HepG2 (cell line): Measurements from ENCODE around the gene KLHL40. TPM values are rescaled to one million over a fixed set of nuclear protein-coding genes. Genes with fewer than 3 reads are reported as not detected.
A peak's percentile ranks its signal among the peaks of the same experiment; 100 is the strongest.

Experiments used
- ARID5B ChIP-seq: IDR thresholded peaks from 2 replicates; pipeline ENCODE4 v1.4.0; 2020; ENCODE audit warnings: mild to moderate bottlenecking, missing genetic modification reagents
- CC2D1A ChIP-seq: sonication (generic); formaldehyde crosslinking; IDR thresholded peaks from 2 replicates; pipeline ENCODE4 v1.8.1; 2023; ENCODE audit warnings: mild to moderate bottlenecking, missing genetic modification reagents
- CCDC6 ChIP-seq: sonication (generic); formaldehyde crosslinking; IDR thresholded peaks from 2 replicates; pipeline ENCODE4 v1.8.1; 2022; ENCODE audit warnings: mild to moderate bottlenecking, missing genetic modification reagents, moderate library complexity
- FOXP1 ChIP-seq, 2 experiments: fragments of 450-650 bp in 1 of 2; IDR thresholded peaks; 2 replicates each; pipeline ENCODE4 v1.6.1; 2017 to 2018; ENCODE audit warnings: antibody characterized with exemption in 1 of 2
- HMGXB4 ChIP-seq, 2 experiments: sonication (generic) in 1 of 2; formaldehyde crosslinking in 1 of 2; IDR thresholded peaks; 2 replicates each; pipeline versions ENCODE4 v1.4.0 to v1.6.1; 2018 to 2020; ENCODE audit warnings: missing genetic modification reagents in 2 of 2, borderline replicate concordance in 1 of 2, low read depth in 1 of 2, mild to moderate bottlenecking in 1 of 2, missing biosample characterization in 1 of 2
- KLF15 ChIP-seq: sonication (generic); formaldehyde crosslinking; IDR thresholded peaks from 2 replicates; pipeline ENCODE4 v1.8.1; 2023; ENCODE audit warnings: borderline replicate concordance, mild to moderate bottlenecking, inconsistent platforms, missing genetic modification reagents, mixed read lengths
- MAZ ChIP-seq, 2 experiments: sonication (generic) in 1 of 2; formaldehyde crosslinking in 1 of 2; IDR thresholded peaks; 2 replicates each; pipeline versions ENCODE4 v1.5.0 to v1.6.1; 2012 to 2020; ENCODE audit warnings: low read depth in 2 of 2, mild to moderate bottlenecking in 2 of 2, borderline replicate concordance in 1 of 2, improper control_type of control experiment in 1 of 2, low read length in 1 of 2, missing genetic modification reagents in 1 of 2, moderate library complexity in 1 of 2
- NCOA1 ChIP-seq: sonication (generic); formaldehyde crosslinking; IDR thresholded peaks from 2 replicates; pipeline ENCODE4 v1.9.0; 2021; ENCODE audit warnings: missing genetic modification reagents
- NFKB2 ChIP-seq: sonication (generic); formaldehyde crosslinking; IDR thresholded peaks from 2 replicates; pipeline ENCODE4 v1.4.0; 2020; ENCODE audit warnings: missing genetic modification reagents, borderline replicate concordance
- NR2C2 ChIP-seq: sonication (generic); formaldehyde crosslinking; IDR thresholded peaks from 2 replicates; pipeline ENCODE4 v1.4.0; 2020; ENCODE audit warnings: missing genetic modification reagents, mild to moderate bottlenecking, moderate library complexity, borderline replicate concordance
- NR2F6 ChIP-seq, 2 experiments: IDR thresholded peaks; 2 replicates each; pipeline ENCODE4 v1.6.1; 2016; ENCODE audit warnings: antibody characterized with exemption in 1 of 2, mild to moderate bottlenecking in 1 of 2
- SAP130 ChIP-seq: IDR thresholded peaks from 2 replicates; pipeline ENCODE4 v1.6.1; 2016; ENCODE audit warnings: low read depth
- TAF15 ChIP-seq: fragments of 200-400 bp; formaldehyde crosslinking; IDR thresholded peaks from one replicate; pipeline ENCODE4 v1.6.1; 2018; ENCODE audit warnings: mild to moderate bottlenecking, low read depth, low read length; ENCODE audit not compliant: poor library complexity, severe bottlenecking
- TOPORS ChIP-seq: sonication (generic); formaldehyde crosslinking; IDR thresholded peaks from 2 replicates; pipeline ENCODE4 v1.8.0; 2023; ENCODE audit warnings: mild to moderate bottlenecking, missing genetic modification reagents
- YY1 ChIP-seq: IDR thresholded peaks from 2 replicates; pipeline ENCODE4 v1.6.1; 2011; ENCODE audit warnings: low read length, low read depth, moderate library complexity, mild to moderate bottlenecking; ENCODE audit not compliant: insufficient read depth, insufficient replicate concordance
- ZFP1 ChIP-seq: IDR thresholded peaks from 2 replicates; pipeline ENCODE4 v1.6.1; 2016
- ZNF124 ChIP-seq: sonication (generic); formaldehyde crosslinking; IDR thresholded peaks from 2 replicates; pipeline ENCODE4 v1.4.0; 2020; ENCODE audit warnings: missing genetic modification reagents
- ZNF232 ChIP-seq: sonication (generic); formaldehyde crosslinking; IDR thresholded peaks from 2 replicates; pipeline ENCODE4 v1.4.0; 2020; ENCODE audit warnings: missing genetic modification reagents, borderline replicate concordance
- ZNF276 ChIP-seq: sonication (generic); formaldehyde crosslinking; IDR thresholded peaks from 2 replicates; pipeline ENCODE4 v1.4.0; 2020; ENCODE audit warnings: mild to moderate bottlenecking, low read depth, missing genetic modification reagents
- ZNF530 ChIP-seq: sonication (generic); formaldehyde crosslinking; IDR thresholded peaks from 2 replicates; pipeline ENCODE4 v1.5.0; 2020; ENCODE audit warnings: low read depth, mild to moderate bottlenecking, missing genetic modification reagents
- ZNF547 ChIP-seq: sonication (generic); formaldehyde crosslinking; IDR thresholded peaks from 2 replicates; pipeline ENCODE4 v1.5.1; 2020; ENCODE audit warnings: mild to moderate bottlenecking, missing genetic modification reagents
- polyA plus RNA-seq, 8 experiments: library from polyadenylated mRNA; depleted of rRNA in 3 of 8; stranded (reverse) in 7 of 8; unstranded in 1 of 8; fragments of >200 nt; fragmentation: Illumina TruSeq in 4 of 8; extraction: Trizol in 4 of 8; gene quantifications; 2 replicates each; pipeline versions ENCODE4 v1.2.1 to v1.2.3, GENCODE V29; 2011 to 2016; ENCODE audit warnings: low read depth in 4 of 8, missing spikeins in 1 of 8, mixed read lengths in 1 of 8; ENCODE audit not compliant: insufficient read depth in 1 of 8
- total RNA-seq, 5 experiments: library from RNA; depleted of rRNA; stranded (reverse); fragments of >200 nt; fragmentation: Illumina TruSeq; extraction: Trizol; gene quantifications; 2 replicates each; pipeline ENCODE4 v1.2.3, GENCODE V29; 2016; ENCODE audit warnings: low read depth in 1 of 5

KLHL40 gene
- total and polyA plus RNA-seq, 2 of the 13 experiments (the other 11 are each of a cell fraction or from before 2014, with no cell fraction given): not detected

GRCh38 chr3:42654331-42655201, 30.8 kb upstream of the KLHL40 start (continued):
- TF ChIP-seq NCOA1 (CRISPR knock-in tag) (no peak), TOPORS (CRISPR knock-in tag) (no peak), KLF15 (no peak), TAF15 (peak; percentile 54), ZNF232 (CRISPR knock-in tag) (no peak; the same call in 1 of the 2 replicates), ZNF276 (CRISPR knock-in tag) (no peak), NR2C2 (CRISPR knock-in tag) (peak; percentile 34), CCDC6 (CRISPR knock-in tag) (no peak), NFKB2 (CRISPR knock-in tag) (peak; percentile 62; the same call in 1 of the 2 replicates), HMGXB4 (CRISPR knock-in tag; IDR thresholded peaks at IDR 0.05; ENCODE audit: borderline replicate concordance in 1 of 2, low read depth in 1 of 2) (peak; percentile 56 to 65; a peak in 3 of 4 replicates), CC2D1A (CRISPR knock-in tag) (no peak), FOXP1 (IDR thresholded peaks at IDR 0.05) (no peak), FOXP1 (CRISPR knock-in tag; IDR thresholded peaks at IDR 0.05) (no peak), ZNF547 (CRISPR knock-in tag) (peak; percentile 75), ARID5B (CRISPR knock-in tag) (peak; percentile 15; the same call in 1 of the 2 replicates), MAZ (IDR thresholded peaks at IDR 0.05; ENCODE audit: borderline replicate concordance, low read depth, low read length) (peak; percentile 99), MAZ (CRISPR knock-in tag; IDR thresholded peaks at IDR 0.05; ENCODE audit: low read depth) (peak; percentile 84), ZNF124 (no peak), YY1 (peak; percentile 1), NR2F6 (IDR thresholded peaks at IDR 0.05) (0 out of 2 replicates have a peak, but pooled peaks have one; percentile 5), NR2F6 (CRISPR knock-in tag; IDR thresholded peaks at IDR 0.05) (no peak), SAP130 (CRISPR knock-in tag) (peak; percentile 42; the same call in 1 of the 2 replicates), ZFP1 (no peak), ZNF530 (no peak)
